ENCODE measurements around the gene INPP4A. TPM values are rescaled to one million over a fixed set of nuclear protein-coding genes. Genes with fewer than 3 reads are reported as not detected.

INPP4A gene
- total RNA-seq, 2 donors from 2014 or later: 12.9 to 49.8 TPM

GRCh38 chr2:98614024-98614739 lies 169.5 kb downstream of the INPP4A start:
- DNase-seq (ENCODE audit: low spot score): no peak
- WGBS: 95% methylated on average over 9 of the region's 9 CpGs
- Histone ChIP-seq H3K27ac (no peak overlapping the region), H3K36me3 (peaks cover 2 to 9% of the 10 kb centered on the region in 2 donors), H3K4me3 (no peak overlapping the region), H3K9me3 (no peaks in the 10 kb centered on the region), H3K27me3 (replicated peaks; ENCODE audit: insufficient read depth) (no peaks in the 10 kb centered on the region), H3K4me1 (replicated peaks) (peaks cover 6% of the 10 kb centered on the region)
- TF ChIP-seq POLR2AphosphoS5 (IDR thresholded peaks at IDR 0.05) (no peak), POLR2A (IDR thresholded peaks at IDR 0.05) (no peak)
- TF ChIP-seq, protein P1, sequence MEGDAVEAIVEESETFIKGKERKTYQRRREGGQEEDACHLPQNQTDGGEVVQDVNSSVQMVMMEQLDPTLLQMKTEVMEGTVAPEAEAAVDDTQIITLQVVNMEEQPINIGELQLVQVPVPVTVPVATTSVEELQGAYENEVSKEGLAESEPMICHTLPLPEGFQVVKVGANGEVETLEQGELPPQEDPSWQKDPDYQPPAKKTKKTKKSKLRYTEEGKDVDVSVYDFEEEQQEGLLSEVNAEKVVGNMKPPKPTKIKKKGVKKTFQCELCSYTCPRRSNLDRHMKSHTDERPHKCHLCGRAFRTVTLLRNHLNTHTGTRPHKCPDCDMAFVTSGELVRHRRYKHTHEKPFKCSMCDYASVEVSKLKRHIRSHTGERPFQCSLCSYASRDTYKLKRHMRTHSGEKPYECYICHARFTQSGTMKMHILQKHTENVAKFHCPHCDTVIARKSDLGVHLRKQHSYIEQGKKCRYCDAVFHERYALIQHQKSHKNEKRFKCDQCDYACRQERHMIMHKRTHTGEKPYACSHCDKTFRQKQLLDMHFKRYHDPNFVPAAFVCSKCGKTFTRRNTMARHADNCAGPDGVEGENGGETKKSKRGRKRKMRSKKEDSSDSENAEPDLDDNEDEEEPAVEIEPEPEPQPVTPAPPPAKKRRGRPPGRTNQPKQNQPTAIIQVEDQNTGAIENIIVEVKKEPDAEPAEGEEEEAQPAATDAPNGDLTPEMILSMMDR (IDR thresholded peaks at IDR 0.05): no peak
- intact Hi-C loops (cut with DNase I): no loop called here

GRCh38 chr2:98615481-98615880 lies 170.8 kb downstream of the INPP4A start:
- 75% methylated on average over 5 of the region's 5 CpGs for WGBS
- Histone ChIP-seq H3K4me3 (no peak overlapping the region), H3K4me1 (replicated peaks) (peaks cover 6% of the 10 kb centered on the region), H3K9me3 (no peaks in the 10 kb centered on the region), H3K36me3 (peaks cover 2 to 9% of the 10 kb centered on the region in 2 donors), H3K27me3 (replicated peaks; ENCODE audit: insufficient read depth) (no peaks in the 10 kb centered on the region), H3K27ac (no peak overlapping the region)
- no peak for DNase-seq (ENCODE audit: low spot score)
- TF ChIP-seq, protein P1 (IDR thresholded peaks at IDR 0.05): no peak
- TF ChIP-seq POLR2AphosphoS5 (IDR thresholded peaks at IDR 0.05) (no peak), POLR2A (IDR thresholded peaks at IDR 0.05) (no peak)
- intact Hi-C loops (cut with DNase I): no loop called here

DNA sequence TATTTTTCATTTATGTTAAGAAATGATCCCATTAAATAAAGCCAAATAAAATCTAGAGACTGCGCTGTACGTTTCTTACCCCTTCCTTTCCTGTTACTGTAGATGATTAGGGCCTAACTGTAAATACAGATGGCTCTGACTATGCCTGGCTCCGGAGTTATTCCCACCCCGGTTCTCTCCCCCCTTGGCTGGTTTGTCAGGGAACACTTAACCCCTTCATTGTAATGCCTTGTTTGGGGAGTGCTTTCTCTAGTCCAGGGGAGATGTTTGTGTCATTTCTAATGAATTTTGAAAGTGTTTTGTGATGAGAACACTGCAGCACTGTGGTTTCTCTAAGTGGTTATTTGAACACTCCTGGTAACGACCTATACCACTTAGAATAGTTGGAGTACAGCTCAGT lies 172.5 kb downstream of the INPP4A start:
- no peak for DNase-seq (ENCODE audit: low spot score)
- Histone ChIP-seq H3K9me3 (no peaks in the 10 kb centered on the region), H3K4me3 (no peak overlapping the region), H3K4me1 (replicated peaks) (no peaks in the 10 kb centered on the region), H3K27me3 (replicated peaks; ENCODE audit: insufficient read depth) (no peaks in the 10 kb centered on the region), H3K27ac (no peak overlapping the region), H3K36me3 (peaks cover 2 to 9% of the 10 kb centered on the region in 2 donors)
- intact Hi-C loops (cut with DNase I): no loop called here
- TF ChIP-seq POLR2A (IDR thresholded peaks at IDR 0.05): no peak
- TF ChIP-seq, protein P1 (IDR thresholded peaks at IDR 0.05): no peak
- TF ChIP-seq POLR2AphosphoS5 (IDR thresholded peaks at IDR 0.05): no peak
- 49% methylated on average over 5 of the region's 5 CpGs for WGBS

- no peaks in the 10 kb centered on the region for H3K36me3 ChIP-seq
- H3K27ac ChIP-seq: no peak overlapping the region
- no peaks in the 10 kb centered on the region for H3K9me3 ChIP-seq
- intact Hi-C loops (cut with DNase I): no loop called here
- no peaks in the 10 kb centered on the region for H3K27me3 ChIP-seq (replicated peaks; ENCODE audit: insufficient read depth)
- 77% methylated on average over 5 of the region's 5 CpGs for WGBS
- H3K4me3 ChIP-seq: no peak overlapping the region
- no peak for DNase-seq (ENCODE audit: low spot score)
- H3K4me1 ChIP-seq (replicated peaks): no peaks in the 10 kb centered on the region
- TF ChIP-seq POLR2AphosphoS5 (IDR thresholded peaks at IDR 0.05): no peak
- TF ChIP-seq POLR2A (IDR thresholded peaks at IDR 0.05): no peak
- TF ChIP-seq, protein P1 (IDR thresholded peaks at IDR 0.05): no peak
These were observed 179.0 kb downstream of the INPP4A start for GRCh38 chr2:98623657-98624056.

- DNase-seq (ENCODE audit: low spot score): no peak
- Histone ChIP-seq H3K4me3 (no peak overlapping the region), H3K36me3 (peaks cover 0 to 4% of the 10 kb centered on the region in 2 donors), H3K4me1 (replicated peaks) (no peaks in the 10 kb centered on the region), H3K27ac (no peak overlapping the region), H3K27me3 (replicated peaks; ENCODE audit: insufficient read depth) (no peaks in the 10 kb centered on the region), H3K9me3 (no peaks in the 10 kb centered on the region)
- WGBS: 84% methylated on average over 3 of the region's 3 CpGs
- TF ChIP-seq, protein P1 (IDR thresholded peaks at IDR 0.05): no peak
- TF ChIP-seq POLR2A (IDR thresholded peaks at IDR 0.05): no peak
- TF ChIP-seq POLR2AphosphoS5 (IDR thresholded peaks at IDR 0.05): no peak
- intact Hi-C loops (cut with DNase I): no loop called here
These were observed 187.7 kb downstream of the INPP4A start for GRCh38 chr2:98632351-98632750.
